SJCRH30 (cell line): ENCODE results near the gene MINPP1. TPM values are rescaled to one million over a fixed set of nuclear protein-coding genes. Genes with fewer than 3 reads are reported as not detected.

Experiments used
- DNase-seq, 2 experiments: peaks; one replicate each; pipeline ENCODE4 v3.0.0-alpha.2; 2015 to 2020
- H3K27ac ChIP-seq: fragments of 250-450 bp; sonication (Bioruptor Pico); 2 replicates; pipeline ENCODE4 v1.5.1; 2020; ENCODE audit warnings: mild to moderate bottlenecking, moderate library complexity
- H3K27me3 ChIP-seq: fragments of 250-450 bp; sonication (Bioruptor Pico); 2 replicates; pipeline ENCODE4 v1.5.1; 2020; ENCODE audit warnings: mild to moderate bottlenecking, moderate library complexity
- H3K36me3 ChIP-seq: fragments of 250-450 bp; sonication (Bioruptor Pico); 2 replicates; pipeline ENCODE4 v1.5.1; 2020; ENCODE audit warnings: mild to moderate bottlenecking, moderate library complexity
- H3K4me1 ChIP-seq: fragments of 250-450 bp; sonication (Bioruptor Pico); 2 replicates; pipeline ENCODE4 v1.5.1; 2020; ENCODE audit warnings: mild to moderate bottlenecking, moderate library complexity
- H3K4me3 ChIP-seq: fragments of 250-450 bp; sonication (Bioruptor Pico); 2 replicates; pipeline ENCODE4 v1.5.1; 2020; ENCODE audit warnings: mild to moderate bottlenecking, moderate library complexity
- H3K9me3 ChIP-seq: fragments of 250-450 bp; sonication (Bioruptor Pico); replicated peaks from 2 replicates; pipeline ENCODE4 v1.5.1; 2020; ENCODE audit warnings: mild to moderate bottlenecking, moderate library complexity
- total RNA-seq: library from RNA; depleted of rRNA; stranded (reverse); fragments of >200 nt; shearing (Covaris generic); gene quantifications from 2 replicates; pipeline ENCODE4 v1.2.3, GENCODE V29; 2014

The MINPP1 gene
- total RNA-seq, 1 experiment from 2014 or later: 19.3 TPM

GRCh38 chr10:87505366-87506111 is 846 bp downstream of the MINPP1 start:
- no peaks in the 10 kb centered on the region for H3K9me3 ChIP-seq
- no peaks in the 10 kb centered on the region for H3K27me3 ChIP-seq
- DNase-seq: peak; percentile 55 to 63
- H3K36me3 ChIP-seq: 0 out of 2 replicates have a peak, but pooled peaks cover 2% of the 10 kb centered on the region
- H3K27ac ChIP-seq: peak overlapping the region; percentile 56
- H3K4me3 ChIP-seq: peak overlapping the region; percentile 80
- H3K4me1 ChIP-seq: peaks cover 6% of the 10 kb centered on the region; the same call in 1 of the 2 replicates

GRCh38 chr10:87506956-87507355 is 2.3 kb downstream of the MINPP1 start:
- H3K4me1 ChIP-seq: peaks cover 6% of the 10 kb centered on the region; the same call in 1 of the 2 replicates
- no peaks in the 10 kb centered on the region for H3K9me3 ChIP-seq
- no peaks in the 10 kb centered on the region for H3K27me3 ChIP-seq
- no peak overlapping the region for H3K27ac ChIP-seq
- H3K36me3 ChIP-seq: 0 out of 2 replicates have a peak, but pooled peaks cover 2% of the 10 kb centered on the region
- no peak overlapping the region for H3K4me3 ChIP-seq
- DNase-seq: no peak

- no peaks in the 10 kb centered on the region for H3K9me3 ChIP-seq
- peaks cover 6% of the 10 kb centered on the region; the same call in 1 of the 2 replicates for H3K4me1 ChIP-seq
- no peaks in the 10 kb centered on the region for H3K27me3 ChIP-seq
- no peak for DNase-seq
- H3K27ac ChIP-seq: no peak overlapping the region
- H3K36me3 ChIP-seq: 0 out of 2 replicates have a peak, but pooled peaks cover 2% of the 10 kb centered on the region
- no peak overlapping the region for H3K4me3 ChIP-seq
These were observed 3.3 kb downstream of the MINPP1 start for GRCh38 chr10:87507879-87508483.

GRCh38 chr10:87508837-87509236 is 4.1 kb downstream of the MINPP1 start:
- no peak for DNase-seq
- H3K27me3 ChIP-seq: no peaks in the 10 kb centered on the region
- H3K4me3 ChIP-seq: no peak overlapping the region
- H3K4me1 ChIP-seq: 0 out of 2 replicates have a peak, but pooled peaks cover 2% of the 10 kb centered on the region
- H3K36me3 ChIP-seq: 0 out of 2 replicates have a peak, but pooled peaks cover 2% of the 10 kb centered on the region
- H3K27ac ChIP-seq: no peak overlapping the region
- H3K9me3 ChIP-seq: no peaks in the 10 kb centered on the region

- no peaks in the 10 kb centered on the region for H3K27me3 ChIP-seq
- no peaks in the 10 kb centered on the region for H3K9me3 ChIP-seq
- H3K27ac ChIP-seq: no peak overlapping the region
- 0 out of 2 replicates have a peak, but pooled peaks cover 2% of the 10 kb centered on the region for H3K36me3 ChIP-seq
- H3K4me3 ChIP-seq: no peak overlapping the region
- 0 out of 2 replicates have a peak, but pooled peaks cover 2% of the 10 kb centered on the region for H3K4me1 ChIP-seq
- DNase-seq: no peak
These were observed 5.3 kb downstream of the MINPP1 start for GRCh38 chr10:87510025-87510424.

GRCh38 chr10:87511526-87511925 is 6.8 kb downstream of the MINPP1 start:
- H3K4me3 ChIP-seq: no peak overlapping the region
- 0 out of 2 replicates have a peak, but pooled peaks cover 4% of the 10 kb centered on the region for H3K36me3 ChIP-seq
- no peaks in the 10 kb centered on the region for H3K27me3 ChIP-seq
- H3K4me1 ChIP-seq: 0 out of 2 replicates have a peak, but pooled peaks cover 2% of the 10 kb centered on the region
- no peak overlapping the region for H3K27ac ChIP-seq
- no peaks in the 10 kb centered on the region for H3K9me3 ChIP-seq
- DNase-seq: no peak

- Histone ChIP-seq H3K36me3 (peaks cover 5% of the 10 kb centered on the region; the same call in 1 of the 2 replicates), H3K4me1 (no peaks in the 10 kb centered on the region), H3K9me3 (no peaks in the 10 kb centered on the region), H3K27ac (no peak overlapping the region), H3K4me3 (no peak overlapping the region), H3K27me3 (no peaks in the 10 kb centered on the region)
- no peak for DNase-seq
These were observed 14.2 kb downstream of the MINPP1 start for GRCh38 chr10:87518937-87519336.

GRCh38 chr10:87519582-87519981 is 14.9 kb downstream of the MINPP1 start:
- H3K9me3 ChIP-seq: no peaks in the 10 kb centered on the region
- no peaks in the 10 kb centered on the region for H3K27me3 ChIP-seq
- H3K27ac ChIP-seq: no peak overlapping the region
- no peak for DNase-seq
- H3K4me1 ChIP-seq: no peaks in the 10 kb centered on the region
- no peak overlapping the region for H3K4me3 ChIP-seq
- peaks cover 5% of the 10 kb centered on the region; the same call in 1 of the 2 replicates for H3K36me3 ChIP-seq

GRCh38 chr10:87523731-87524130 is 19.0 kb downstream of the MINPP1 start:
- H3K27ac ChIP-seq: no peak overlapping the region
- no peak overlapping the region for H3K4me3 ChIP-seq
- no peaks in the 10 kb centered on the region for H3K4me1 ChIP-seq
- H3K9me3 ChIP-seq: no peaks in the 10 kb centered on the region
- DNase-seq: no peak
- H3K27me3 ChIP-seq: no peaks in the 10 kb centered on the region
- peaks cover 7% of the 10 kb centered on the region; the same call in 1 of the 2 replicates for H3K36me3 ChIP-seq

GRCh38 chr10:87524296-87524695 is 19.6 kb downstream of the MINPP1 start:
- H3K4me1 ChIP-seq: no peaks in the 10 kb centered on the region
- DNase-seq: no peak
- H3K27ac ChIP-seq: no peak overlapping the region
- H3K27me3 ChIP-seq: no peaks in the 10 kb centered on the region
- no peak overlapping the region for H3K4me3 ChIP-seq
- no peaks in the 10 kb centered on the region for H3K9me3 ChIP-seq
- H3K36me3 ChIP-seq: peaks cover 7% of the 10 kb centered on the region; the same call in 1 of the 2 replicates

GRCh38 chr10:87531908-87532622 is 27.4 kb downstream of the MINPP1 start:
- Histone ChIP-seq H3K4me3 (no peak overlapping the region), H3K9me3 (no peaks in the 10 kb centered on the region), H3K27ac (no peak overlapping the region), H3K36me3 (peaks cover 10% of the 10 kb centered on the region; the same call in 1 of the 2 replicates), H3K27me3 (no peaks in the 10 kb centered on the region), H3K4me1 (no peaks in the 10 kb centered on the region)
- no peak for DNase-seq

- Histone ChIP-seq H3K27ac (no peak overlapping the region), H3K27me3 (no peaks in the 10 kb centered on the region), H3K9me3 (no peaks in the 10 kb centered on the region), H3K4me3 (no peak overlapping the region), H3K4me1 (no peaks in the 10 kb centered on the region), H3K36me3 (peaks cover 10% of the 10 kb centered on the region; the same call in 1 of the 2 replicates)
- DNase-seq: no peak
These were observed 28.0 kb downstream of the MINPP1 start for GRCh38 chr10:87532696-87533095.

- Histone ChIP-seq H3K4me3 (no peak overlapping the region), H3K27me3 (no peaks in the 10 kb centered on the region), H3K4me1 (no peaks in the 10 kb centered on the region), H3K36me3 (peaks cover 10% of the 10 kb centered on the region; the same call in 1 of the 2 replicates), H3K9me3 (no peaks in the 10 kb centered on the region), H3K27ac (no peak overlapping the region)
- DNase-seq: no peak
These were observed 29.6 kb downstream of the MINPP1 start for GRCh38 chr10:87534173-87534858.
